Stimulated activated naive CD4-positive, alpha-beta T cell treated with Interleukin-2 at 50 U/mL for 16 hours (primary cell): ENCODE measurements around the gene FNDC3B.

Experiments
- DNase-seq: peaks from one replicate; lab custom pipeline; 2025; lab: John Stamatoyannopoulos, UW

The FNDC3B gene

GRCh38 chr3:172054115-172054764 is 14.9 kb downstream of the FNDC3B start:
- DNase-seq = no peak

GRCh38 chr3:172056416-172056815 is 17.0 kb downstream of the FNDC3B start:
- no peak for DNase-seq

- no peak for DNase-seq
Measured at GRCh38 chr3:172057059-172057458, 17.7 kb downstream of the FNDC3B start.

DNA sequence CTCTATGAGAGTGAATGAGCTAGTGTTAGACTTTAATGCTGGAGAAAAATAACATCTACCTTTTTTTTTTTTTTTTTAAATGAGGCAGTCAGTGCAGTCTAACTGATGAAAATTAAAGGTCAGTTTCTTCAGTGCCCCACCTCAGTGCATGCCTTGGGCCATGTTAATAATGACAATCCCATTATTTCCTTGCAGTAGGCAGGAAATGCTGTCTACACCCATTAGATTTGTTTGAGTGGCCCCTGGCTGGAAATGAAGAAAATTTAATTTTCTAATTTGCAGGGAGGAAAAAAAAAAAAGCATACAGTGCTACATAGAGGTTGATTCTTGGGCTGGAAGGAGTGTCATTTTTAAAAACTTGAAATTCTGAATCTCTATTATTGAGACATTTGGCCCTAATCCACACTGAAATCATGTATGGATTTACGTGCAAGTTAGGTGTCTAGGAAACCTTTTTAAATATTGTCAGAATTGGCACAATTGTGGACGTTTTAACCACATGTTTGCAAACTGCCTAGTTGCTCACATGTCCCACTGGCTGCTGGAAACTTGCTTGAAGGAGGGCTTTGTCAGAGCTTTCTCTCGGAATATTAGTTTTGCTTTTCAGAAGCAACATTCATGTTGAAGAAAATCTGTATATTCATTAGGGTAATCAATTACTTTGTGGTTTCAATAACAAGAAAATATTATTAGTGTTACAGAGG is 18.4 kb downstream of the FNDC3B start:
- no peak for DNase-seq

- DNase-seq = no peak
Measured at GRCh38 chr3:172059532-172059931, 20.2 kb downstream of the FNDC3B start.

- DNase-seq = no peak
Measured at GRCh38 chr3:172060234-172060633, 20.9 kb downstream of the FNDC3B start.

DNA sequence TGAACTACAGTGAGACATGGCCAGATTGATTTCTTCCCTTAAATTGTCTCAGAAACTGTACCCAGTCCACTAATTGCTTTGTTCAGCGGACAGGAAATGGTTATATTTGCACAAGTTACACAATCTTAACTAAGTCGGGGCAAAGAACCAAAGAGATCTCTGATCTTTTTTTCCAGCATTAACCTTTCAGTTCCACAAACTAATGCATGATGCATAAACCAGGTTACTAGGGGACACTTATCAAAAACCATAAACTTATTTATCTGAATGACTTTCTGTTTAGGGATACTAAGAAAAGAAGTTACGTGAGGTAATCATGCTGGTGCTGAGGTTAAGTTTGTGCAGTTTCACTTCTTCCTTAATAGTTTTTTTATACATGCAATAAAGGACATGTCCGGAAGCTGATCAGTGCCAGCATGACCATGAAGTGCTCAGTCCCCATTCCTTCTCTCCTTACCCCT is 22.4 kb downstream of the FNDC3B start:
- DNase-seq = no peak

DNA sequence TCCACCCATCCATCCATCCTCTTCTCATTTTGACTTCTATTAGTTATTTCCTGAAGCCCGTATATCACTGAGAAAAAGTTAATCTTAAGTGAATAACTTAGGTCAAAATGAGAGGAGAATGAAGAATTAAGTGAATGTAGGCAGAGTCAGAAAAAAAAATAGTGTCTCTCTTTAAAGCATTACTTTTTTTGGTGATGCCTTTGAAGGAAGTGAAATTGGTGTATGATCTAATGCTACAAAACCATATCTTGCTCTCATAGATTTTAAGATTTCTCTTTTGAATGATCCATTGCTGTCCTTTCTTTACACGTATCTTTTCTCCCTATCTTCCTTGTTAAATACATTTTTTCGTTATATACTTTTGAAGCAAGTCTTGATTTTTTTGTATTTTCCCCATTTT is 23.4 kb downstream of the FNDC3B start:
- no peak for DNase-seq

GRCh38 chr3:172063456-172064432 is 24.4 kb downstream of the FNDC3B start:
- no peak for DNase-seq

DNA sequence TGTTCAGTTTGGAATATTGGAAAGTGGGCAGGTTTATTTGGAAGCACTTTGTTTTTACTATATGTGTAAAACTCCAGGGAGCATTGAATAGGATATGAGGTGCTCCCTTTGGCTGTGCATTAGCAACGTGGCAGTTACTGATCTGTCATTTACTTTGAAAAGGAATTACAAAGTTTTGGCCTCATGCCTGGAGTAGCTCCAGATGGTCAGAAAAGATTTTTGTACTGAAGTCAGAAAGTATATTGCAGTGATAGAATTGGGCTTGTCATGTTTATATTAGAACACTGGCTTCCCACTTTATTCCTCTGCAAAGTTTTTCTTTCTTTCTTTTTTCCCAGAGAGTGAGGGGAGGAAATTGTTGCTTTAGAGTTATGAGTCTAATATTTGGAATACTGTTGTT is 26.1 kb downstream of the FNDC3B start:
- no peak for DNase-seq

DNA sequence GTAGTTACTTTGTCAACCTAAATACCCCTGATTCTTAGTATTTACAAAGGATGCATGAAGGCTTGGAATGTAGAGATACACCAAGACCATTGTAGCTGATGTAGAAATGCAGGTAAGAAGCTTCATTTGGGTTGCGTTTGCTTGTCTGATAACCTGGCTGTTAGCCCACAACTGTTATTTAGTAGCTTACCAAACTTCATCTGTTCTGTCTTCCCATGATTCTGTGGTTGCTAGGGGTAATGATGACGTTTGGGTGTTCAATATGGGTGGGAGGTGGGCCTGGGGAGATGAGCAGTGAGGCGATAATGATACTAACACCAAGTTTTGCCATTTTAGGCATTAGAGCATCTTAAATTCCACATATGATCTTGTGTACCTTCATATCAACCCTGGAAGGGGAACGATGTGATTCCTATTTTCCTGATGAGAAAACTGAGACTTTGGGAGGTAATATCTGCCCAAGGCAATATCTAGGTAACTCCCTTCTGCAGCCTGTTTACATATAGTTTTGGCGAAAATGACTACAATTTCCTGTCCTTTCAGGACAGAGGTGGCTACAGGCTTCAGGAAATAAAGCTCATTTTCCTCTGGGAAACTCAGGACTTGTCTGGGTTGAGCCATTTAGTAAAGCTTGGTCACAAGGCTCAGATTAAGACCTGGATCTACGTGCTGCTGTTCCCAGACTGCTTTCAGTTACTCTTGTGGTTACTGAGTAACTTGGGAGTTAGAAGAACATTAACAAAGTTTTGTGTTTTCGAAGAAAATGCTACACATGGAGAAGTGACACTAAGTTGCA is 26.8 kb downstream of the FNDC3B start:
- DNase-seq = no peak

- no peak for DNase-seq
Measured at GRCh38 chr3:172066880-172067796, 27.8 kb downstream of the FNDC3B start.

DNA sequence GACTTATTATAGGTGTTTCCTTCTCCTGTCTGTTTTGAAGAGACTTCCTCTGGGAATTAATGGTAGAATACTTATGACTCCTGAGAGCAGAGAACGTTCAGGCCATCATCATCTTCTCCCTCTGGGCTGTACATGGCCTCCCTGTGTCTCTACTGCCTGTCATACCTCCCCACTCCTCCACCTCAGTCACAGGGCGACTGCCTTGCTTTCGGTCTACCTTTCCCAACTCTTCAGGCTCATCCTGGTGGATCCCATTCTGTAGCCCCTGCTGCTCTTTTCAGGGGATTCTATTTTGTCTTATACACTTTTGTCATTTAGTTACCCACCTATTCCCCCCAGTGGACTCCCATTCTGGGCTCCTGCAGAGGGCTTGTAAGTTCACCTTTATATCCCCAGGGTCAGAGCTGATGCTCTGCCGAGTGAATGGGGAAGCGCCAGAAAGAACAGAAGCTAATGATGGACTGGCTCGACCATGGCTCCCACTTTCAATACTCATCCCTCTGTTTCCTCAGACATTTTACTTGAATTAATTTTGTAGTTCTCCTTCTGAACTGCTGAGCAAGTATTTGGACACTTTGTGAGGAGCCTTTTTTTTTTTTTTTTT is 28.6 kb downstream of the FNDC3B start:
- DNase-seq = no peak

GRCh38 chr3:172068977-172069376 is 29.6 kb downstream of the FNDC3B start:
- no peak for DNase-seq

- no peak for DNase-seq
Measured at GRCh38 chr3:172069478-172069877, 30.1 kb downstream of the FNDC3B start.

- DNase-seq = no peak
Measured at GRCh38 chr3:172070269-172070668, 30.9 kb downstream of the FNDC3B start.

DNA sequence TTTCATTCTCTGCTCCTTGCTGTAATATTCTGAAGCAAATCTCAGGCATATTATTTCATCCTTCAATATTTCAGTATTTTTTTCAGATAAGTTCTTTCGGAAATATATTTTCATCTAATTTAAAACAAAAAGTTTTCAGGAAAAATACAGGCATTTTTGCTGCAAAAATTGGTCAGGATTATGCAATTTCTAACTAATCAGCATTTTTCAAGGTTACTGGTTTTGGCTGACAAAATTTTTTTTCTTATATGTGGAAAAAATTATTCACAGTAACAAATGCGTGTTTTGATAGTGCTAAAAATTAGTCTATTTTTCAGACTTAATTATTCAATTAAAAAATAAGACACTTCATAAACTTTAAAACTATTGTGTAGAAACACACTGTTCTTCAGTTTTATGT is 31.4 kb downstream of the FNDC3B start:
- no peak for DNase-seq

DNA sequence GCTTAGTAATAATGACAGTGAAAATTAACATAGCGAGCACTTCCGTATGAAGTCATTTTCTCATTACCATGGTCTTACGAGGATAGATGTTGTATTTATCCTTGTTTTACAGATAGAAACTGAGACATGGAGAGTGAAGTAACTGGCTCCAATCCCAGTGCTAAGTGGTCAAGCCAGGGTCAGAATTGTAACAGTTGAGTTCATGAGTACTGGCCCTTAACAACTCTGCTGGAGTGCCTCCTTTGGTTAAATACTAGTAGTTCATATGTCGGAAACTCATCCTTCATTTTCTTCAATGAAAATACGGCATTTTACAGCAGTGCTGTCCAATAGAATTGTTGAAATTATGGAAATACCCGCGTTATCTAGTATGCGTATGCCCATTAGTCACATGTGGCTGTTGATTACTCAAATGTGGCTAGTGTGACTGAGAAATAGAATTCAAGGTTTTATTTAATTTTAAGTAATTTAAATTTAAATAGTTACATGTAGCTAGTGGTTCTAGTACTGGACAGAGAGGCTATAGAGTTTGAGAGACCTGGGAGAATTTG is 32.5 kb downstream of the FNDC3B start:
- no peak for DNase-seq

DNA sequence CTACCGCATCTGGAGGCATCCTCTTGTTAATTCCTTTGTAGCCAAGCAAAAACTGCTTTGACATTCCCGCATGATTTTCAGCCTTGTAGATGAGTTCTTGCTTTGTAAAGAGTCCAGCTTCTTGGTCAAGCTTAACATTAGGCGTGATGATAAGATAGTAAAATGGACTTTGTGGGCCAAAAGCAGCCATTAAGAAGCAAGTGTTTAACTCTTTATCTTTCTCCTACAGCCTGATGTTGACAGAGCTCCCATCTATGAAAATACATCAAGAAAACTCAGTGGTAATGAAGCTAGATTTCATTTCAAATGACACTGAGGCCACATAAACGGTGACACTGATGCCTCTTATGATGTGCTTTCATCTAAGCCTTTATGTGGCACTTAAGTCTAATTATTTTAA is 33.2 kb downstream of the FNDC3B start:
- no peak for DNase-seq
